ENCODE data around the gene EPN1. TPM values are rescaled to one million over a fixed set of nuclear protein-coding genes. Genes with fewer than 3 reads are reported as not detected.

The EPN1 gene
- total and polyA plus RNA-seq, 3 experiments from 2014 or later: 20.2 to 40.2 (median 39.0) TPM

DNA sequence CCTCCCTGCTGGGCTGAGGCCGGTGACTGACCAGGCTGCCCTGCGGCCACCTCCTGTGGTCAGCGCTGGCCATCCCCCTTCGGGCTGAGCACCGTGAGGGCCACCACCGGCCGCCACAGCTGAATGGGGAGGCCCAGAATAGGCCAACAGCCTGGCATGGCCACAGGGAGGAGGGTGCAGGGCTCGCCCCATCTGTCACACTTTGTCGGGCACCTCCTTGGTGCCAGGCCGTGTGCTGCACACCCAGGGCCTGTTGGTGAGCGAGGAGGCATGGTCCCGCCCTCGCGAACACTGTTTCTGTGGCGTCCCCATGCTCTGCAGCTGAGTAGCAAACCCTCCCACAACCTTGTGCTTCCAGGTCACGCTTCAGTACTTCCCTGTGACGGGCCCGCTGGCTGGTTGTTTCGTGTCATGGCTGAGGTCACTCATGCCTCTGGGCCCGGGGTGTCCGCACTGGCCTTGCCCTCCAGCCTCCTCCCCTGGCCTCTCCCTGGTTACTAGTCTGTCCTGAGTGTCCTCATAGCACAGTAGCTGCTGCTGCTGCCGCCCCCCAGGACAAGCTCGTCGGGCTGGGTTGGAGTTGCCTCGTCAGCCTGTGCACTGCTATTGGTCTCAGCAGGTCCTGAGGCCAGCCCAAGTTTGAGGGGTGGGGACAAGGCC lies 15.2 kb downstream of the EPN1 start:
- H3K4me1 ChIP-seq (ENCODE audit: insufficient read depth, low read length): no peaks in the 10 kb centered on the region
- Mint-ChIP-seq H3K4me1 (peaks cover 3 to 18% (median 5%) of the 10 kb centered on the region in 3 donors), H3K9me3 (no peaks in the 10 kb centered on the region), H3K27ac (no peak overlapping the region), H3K27me3 (no peaks in the 10 kb centered on the region), H3K4me3 (no peak overlapping the region), H3K36me3 (peaks cover 0 to 78% (median 7%) of the 10 kb centered on the region in 3 donors)
- ChIA-PET POLR2A (no interaction called here), CTCF (no interaction called here)
- H3K9me3 ChIP-seq (ENCODE audit: low read length): no peaks in the 10 kb centered on the region
- no peak overlapping the region for H3K27ac ChIP-seq (ENCODE audit: low read depth, low read length)
- DNase-seq: peak in 1 of 5 donors; percentile 40
- peaks cover 32% of the 10 kb centered on the region for H3K36me3 ChIP-seq (ENCODE audit: insufficient read depth, low read length)
- H3K4me3 ChIP-seq (ENCODE audit: low read length): no peak overlapping the region
- H3K27me3 ChIP-seq (ENCODE audit: insufficient read depth, low read length, poor library complexity, severe bottlenecking): no peaks in the 10 kb centered on the region

- Mint-ChIP-seq H3K27ac (no peak overlapping the region), H3K9me3 (no peaks in the 10 kb centered on the region), H3K4me3 (no peak overlapping the region), H3K36me3 (peaks cover 0 to 77% (median 7%) of the 10 kb centered on the region in 3 donors), H3K4me1 (peaks cover 3 to 13% (median 3%) of the 10 kb centered on the region in 3 donors), H3K27me3 (no peaks in the 10 kb centered on the region)
- POLR2A ChIA-PET: no interaction called here
- no peaks in the 10 kb centered on the region for H3K9me3 ChIP-seq (ENCODE audit: low read length)
- CTCF ChIA-PET: no interaction called here
- no peaks in the 10 kb centered on the region for H3K4me1 ChIP-seq (ENCODE audit: insufficient read depth, low read length)
- DNase-seq: peak in 1 of 5 donors; percentile 30
- no peak overlapping the region for H3K27ac ChIP-seq (ENCODE audit: low read depth, low read length)
- no peaks in the 10 kb centered on the region for H3K27me3 ChIP-seq (ENCODE audit: insufficient read depth, low read length, poor library complexity, severe bottlenecking)
- H3K4me3 ChIP-seq (ENCODE audit: low read length): no peak overlapping the region
- H3K36me3 ChIP-seq (ENCODE audit: insufficient read depth, low read length): peaks cover 31% of the 10 kb centered on the region
Observed at GRCh38 chr19:55690769-55691545, 15.9 kb downstream of the EPN1 start.

DNA sequence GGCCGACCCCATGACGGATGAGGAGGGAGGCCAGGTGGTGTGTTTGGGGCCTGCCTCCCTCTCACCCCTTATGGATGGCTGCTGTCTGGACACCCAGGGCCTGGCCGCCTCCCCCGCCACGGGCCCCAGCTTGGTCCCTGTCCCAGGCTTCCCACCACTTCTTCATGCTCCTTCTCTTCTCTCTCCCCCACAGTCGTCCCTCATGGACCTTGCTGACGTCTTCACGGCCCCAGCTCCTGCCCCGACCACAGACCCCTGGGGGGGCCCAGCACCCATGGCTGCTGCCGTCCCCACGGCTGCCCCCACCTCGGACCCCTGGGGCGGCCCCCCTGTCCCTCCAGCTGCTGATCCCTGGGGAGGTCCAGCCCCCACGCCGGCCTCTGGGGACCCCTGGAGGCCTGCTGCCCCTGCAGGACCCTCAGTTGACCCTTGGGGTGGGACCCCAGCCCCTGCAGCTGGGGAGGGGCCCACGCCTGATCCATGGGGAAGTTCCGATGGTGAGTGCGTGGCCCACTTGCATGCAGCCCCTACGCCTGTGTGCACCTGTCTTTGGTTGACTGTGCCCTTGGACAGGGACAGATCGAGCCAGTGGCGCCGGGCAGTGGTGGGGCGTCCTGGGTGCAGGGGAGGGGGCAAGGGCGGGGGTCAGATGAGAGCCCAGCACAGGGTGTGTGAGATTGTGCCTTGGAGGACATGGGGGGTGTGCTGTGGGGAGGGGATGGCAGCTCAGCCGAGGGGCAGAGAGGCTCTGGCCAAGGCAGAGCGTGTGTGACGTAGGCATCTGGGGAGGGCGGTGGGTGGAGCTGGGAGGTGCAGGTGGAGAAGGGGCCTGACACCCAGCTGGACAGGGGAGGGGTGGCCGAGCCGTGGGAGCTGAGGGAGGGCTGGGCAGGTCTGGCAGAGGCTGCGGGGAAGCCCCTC lies 16.8 kb downstream of the EPN1 start:
- no peaks in the 10 kb centered on the region for H3K27me3 Mint-ChIP-seq
- H3K36me3 ChIP-seq (ENCODE audit: insufficient read depth, low read length): peaks cover 28% of the 10 kb centered on the region

GRCh38 chr19:55692681-55693081 lies 17.7 kb downstream of the EPN1 start:
- H3K27me3 Mint-ChIP-seq: no peaks in the 10 kb centered on the region
- peaks cover 0 to 79% (median 7%) of the 10 kb centered on the region in 3 donors for H3K36me3 Mint-ChIP-seq
- no peak overlapping the region for H3K4me3 Mint-ChIP-seq
- ChIA-PET POLR2A (no interaction called here), CTCF (no interaction called here)
- Histone ChIP-seq H3K9me3 (ENCODE audit: low read length) (no peaks in the 10 kb centered on the region), H3K36me3 (ENCODE audit: insufficient read depth, low read length) (peaks cover 28% of the 10 kb centered on the region), H3K27ac (ENCODE audit: low read depth, low read length) (no peak overlapping the region), H3K27me3 (ENCODE audit: insufficient read depth, low read length, poor library complexity, severe bottlenecking) (no peaks in the 10 kb centered on the region), H3K4me3 (ENCODE audit: low read length) (no peak overlapping the region), H3K4me1 (ENCODE audit: insufficient read depth, low read length) (no peaks in the 10 kb centered on the region)
- H3K27ac Mint-ChIP-seq: no peak overlapping the region
- H3K4me1 Mint-ChIP-seq: no peaks in the 10 kb centered on the region
- no peaks in the 10 kb centered on the region for H3K9me3 Mint-ChIP-seq
- DNase-seq: peak in 1 of 5 donors; percentile 39

More for the DNA sequence above, 16.8 kb downstream of the EPN1 start:
- no peaks in the 10 kb centered on the region for H3K4me1 ChIP-seq (ENCODE audit: insufficient read depth, low read length)
- no peaks in the 10 kb centered on the region for H3K9me3 Mint-ChIP-seq
- peaks cover 0 to 6% (median 0%) of the 10 kb centered on the region in 3 donors for H3K4me1 Mint-ChIP-seq
- peak overlapping the region in 1 of 8 donors; percentile 79 for H3K27ac Mint-ChIP-seq
- POLR2A ChIA-PET: no interaction called here
- no peak overlapping the region for H3K4me3 Mint-ChIP-seq
- peak in 1 of 5 donors; percentile 46 for DNase-seq
- H3K36me3 Mint-ChIP-seq: peaks cover 0 to 78% (median 7%) of the 10 kb centered on the region in 3 donors
- H3K4me3 ChIP-seq (ENCODE audit: low read length): no peak overlapping the region
- no peak overlapping the region for H3K27ac ChIP-seq (ENCODE audit: low read depth, low read length)
- CTCF ChIA-PET: no interaction called here
- no peaks in the 10 kb centered on the region for H3K27me3 ChIP-seq (ENCODE audit: insufficient read depth, low read length, poor library complexity, severe bottlenecking)
- no peaks in the 10 kb centered on the region for H3K9me3 ChIP-seq (ENCODE audit: low read length)

DNA sequence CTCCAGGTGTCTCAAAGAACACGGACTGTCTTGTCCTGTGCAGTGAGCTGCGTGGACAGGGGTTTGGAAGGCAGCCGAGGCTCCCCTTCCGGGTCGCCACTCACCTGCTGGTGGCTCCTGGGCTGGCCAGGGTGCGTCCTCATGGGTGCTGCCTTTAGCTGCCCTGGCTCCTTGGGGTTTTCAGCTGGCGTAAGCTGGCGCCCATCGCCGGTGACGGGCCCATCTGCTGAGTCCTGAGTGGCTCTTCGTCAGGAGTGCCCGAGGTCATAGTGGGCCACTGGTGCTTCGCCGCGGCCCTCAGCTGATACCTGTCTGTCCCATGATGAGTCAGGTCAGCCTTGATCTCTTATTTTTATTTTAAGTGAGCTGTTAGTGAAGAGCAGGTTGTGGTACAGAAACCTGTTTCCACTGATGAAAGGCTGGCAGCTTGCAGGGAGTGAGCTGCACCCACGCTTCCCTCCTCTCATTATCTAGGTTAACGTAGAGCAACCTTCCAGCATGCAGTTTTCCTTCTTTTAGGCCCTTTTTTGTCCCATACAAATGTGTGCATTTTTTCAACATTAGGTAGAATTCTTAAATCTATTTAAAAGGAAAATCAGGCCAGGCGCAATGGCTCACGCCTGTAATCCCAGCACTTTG lies 18.4 kb downstream of the EPN1 start:
- Histone ChIP-seq H3K4me1 (ENCODE audit: insufficient read depth, low read length) (no peaks in the 10 kb centered on the region), H3K27ac (ENCODE audit: low read depth, low read length) (no peak overlapping the region), H3K36me3 (ENCODE audit: insufficient read depth, low read length) (peaks cover 28% of the 10 kb centered on the region), H3K9me3 (ENCODE audit: low read length) (no peaks in the 10 kb centered on the region), H3K4me3 (ENCODE audit: low read length) (no peak overlapping the region), H3K27me3 (ENCODE audit: insufficient read depth, low read length, poor library complexity, severe bottlenecking) (no peaks in the 10 kb centered on the region)
- peak in 1 of 5 donors; percentile 42 for DNase-seq
- Mint-ChIP-seq H3K4me3 (no peak overlapping the region), H3K36me3 (peaks cover 0 to 78% (median 7%) of the 10 kb centered on the region in 3 donors), H3K4me1 (no peaks in the 10 kb centered on the region), H3K9me3 (no peaks in the 10 kb centered on the region), H3K27me3 (no peaks in the 10 kb centered on the region), H3K27ac (no peak overlapping the region)
- ChIA-PET POLR2A (no interaction called here), CTCF (no interaction called here)

DNA sequence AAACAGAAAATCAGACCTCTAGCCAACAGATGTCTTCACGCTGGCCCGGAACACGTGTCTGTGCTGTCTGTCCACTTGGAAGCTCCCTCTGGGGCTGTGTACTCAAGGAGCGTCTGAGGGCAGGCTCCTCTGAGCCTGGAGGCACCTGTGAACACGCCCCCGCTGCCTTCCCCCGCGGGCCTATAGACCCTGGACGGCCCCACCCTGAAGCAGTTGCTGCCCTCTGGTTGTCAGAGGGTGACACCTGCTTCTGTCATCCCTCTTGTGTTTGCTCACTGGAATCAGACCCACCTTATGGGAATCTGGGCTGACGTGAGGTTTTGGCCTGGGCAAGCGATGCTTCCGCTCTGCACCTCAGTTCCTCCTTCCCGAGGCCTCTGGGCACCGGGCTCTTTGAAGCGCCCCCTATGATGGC lies 19.2 kb downstream of the EPN1 start:
- H3K27ac Mint-ChIP-seq: no peak overlapping the region
- no peaks in the 10 kb centered on the region for H3K9me3 Mint-ChIP-seq
- no peaks in the 10 kb centered on the region for H3K27me3 ChIP-seq (ENCODE audit: insufficient read depth, low read length, poor library complexity, severe bottlenecking)
- ChIA-PET CTCF (no interaction called here), POLR2A (no interaction called here)
- no peaks in the 10 kb centered on the region for H3K9me3 ChIP-seq (ENCODE audit: low read length)
- no peaks in the 10 kb centered on the region for H3K27me3 Mint-ChIP-seq
- peaks cover 0 to 78% (median 7%) of the 10 kb centered on the region in 3 donors for H3K36me3 Mint-ChIP-seq
- H3K4me1 Mint-ChIP-seq: no peaks in the 10 kb centered on the region
- no peak overlapping the region for H3K27ac ChIP-seq (ENCODE audit: low read depth, low read length)
- H3K4me1 ChIP-seq (ENCODE audit: insufficient read depth, low read length): no peaks in the 10 kb centered on the region
- H3K36me3 ChIP-seq (ENCODE audit: insufficient read depth, low read length): peaks cover 27% of the 10 kb centered on the region
- no peak overlapping the region for H3K4me3 ChIP-seq (ENCODE audit: low read length)
- DNase-seq: no peak
- no peak overlapping the region for H3K4me3 Mint-ChIP-seq

DNA sequence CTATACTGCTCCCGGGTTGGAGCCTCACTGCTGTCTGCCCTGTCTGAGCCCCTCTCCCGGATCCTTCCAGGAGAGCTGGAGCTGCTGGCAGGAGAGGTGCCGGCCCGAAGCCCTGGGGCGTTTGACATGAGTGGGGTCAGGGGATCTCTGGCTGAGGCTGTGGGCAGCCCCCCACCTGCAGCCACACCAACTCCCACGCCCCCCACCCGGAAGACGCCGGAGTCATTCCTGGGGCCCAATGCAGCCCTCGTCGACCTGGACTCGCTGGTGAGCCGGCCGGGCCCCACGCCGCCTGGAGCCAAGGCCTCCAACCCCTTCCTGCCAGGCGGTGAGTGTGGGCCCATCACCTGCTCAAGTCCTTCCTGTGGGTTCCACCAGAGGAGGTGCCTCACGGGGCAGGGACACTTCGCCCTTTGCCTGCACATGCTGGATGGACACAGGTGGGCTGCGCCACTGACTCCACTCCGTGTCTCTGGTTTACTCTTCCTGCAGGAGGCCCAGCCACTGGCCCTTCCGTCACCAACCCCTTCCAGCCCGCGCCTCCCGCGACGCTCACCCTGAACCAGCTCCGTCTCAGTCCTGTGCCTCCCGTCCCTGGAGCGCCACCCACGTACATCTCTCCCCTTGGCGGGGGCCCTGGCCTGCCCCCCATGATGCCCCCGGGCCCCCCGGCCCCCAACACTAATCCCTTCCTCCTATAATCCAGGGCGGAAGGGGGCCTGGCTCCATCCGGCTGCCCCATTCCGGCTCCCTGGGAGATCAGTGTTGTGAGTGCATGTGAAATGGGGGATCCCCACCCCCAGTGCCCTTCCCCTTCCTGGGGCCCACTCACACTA lies 19.8 kb downstream of the EPN1 start:
- Mint-ChIP-seq H3K4me3 (no peak overlapping the region), H3K36me3 (peaks cover 0 to 76% (median 7%) of the 10 kb centered on the region in 3 donors), H3K27me3 (no peaks in the 10 kb centered on the region), H3K27ac (peak overlapping the region in 1 of 8 donors; percentile 41), H3K4me1 (no peaks in the 10 kb centered on the region), H3K9me3 (no peaks in the 10 kb centered on the region)
- CTCF ChIA-PET: no interaction called here
- peaks cover 23% of the 10 kb centered on the region for H3K36me3 ChIP-seq (ENCODE audit: insufficient read depth, low read length)
- no peak overlapping the region for H3K4me3 ChIP-seq (ENCODE audit: low read length)
- no peaks in the 10 kb centered on the region for H3K9me3 ChIP-seq (ENCODE audit: low read length)
- POLR2A ChIA-PET: no interaction called here
- H3K4me1 ChIP-seq (ENCODE audit: insufficient read depth, low read length): no peaks in the 10 kb centered on the region
- H3K27me3 ChIP-seq (ENCODE audit: insufficient read depth, low read length, poor library complexity, severe bottlenecking): no peaks in the 10 kb centered on the region
- no peak overlapping the region for H3K27ac ChIP-seq (ENCODE audit: low read depth, low read length)
- no peak for DNase-seq

Data from CD8-positive, alpha-beta memory T cell (primary cell).